SK-N-SH (cell line): Measurements from ENCODE around the gene PTPN14. TPM values are rescaled to one million over a fixed set of nuclear protein-coding genes. Genes with fewer than 3 reads are reported as not detected.

ENCODE experiments used
- CTCF ChIA-PET: fragments of 300-600, 350-600 bp; formaldehyde crosslinking; extraction: SDS; loops from one replicate; lab custom pipeline; 2021; lab: Yijun Ruan, JAX
- POLR2A ChIA-PET: fragments of 350-600 bp; sonication (Branson Sonifier 250); formaldehyde crosslinking; extraction: SDS; loops from one replicate; lab custom pipeline; 2020; ENCODE audit warnings: antibody characterized with exemption, inconsistent platforms; lab: Yijun Ruan, JAX
- DNase-seq: peaks from one replicate; pipeline ENCODE4 v3.0.0; 2012
- H2AFZ ChIP-seq: fragments of 200-600 bp; sonication (generic); 2 replicates; pipeline ENCODE4 v1.8.1; 2016; ENCODE audit warnings: antibody characterized with exemption, mild to moderate bottlenecking, low read depth
- H3F3A ChIP-seq: fragments of 200-600 bp; sonication (generic); replicated peaks from 2 replicates; pipeline ENCODE3; 2016; ENCODE audit warnings: antibody characterized with exemption, mild to moderate bottlenecking; ENCODE audit not compliant: insufficient read depth
- H3K27ac ChIP-seq, 2 experiments: fragments of 200-500 bp in 1 of 2; fragments of 200-600 bp in 1 of 2; sonication (Bioruptor generic) in 1 of 2; sonication (generic), shearing (Covaris generic) in 1 of 2; 2 replicates each; pipeline versions ENCODE4 v1.5.1 to v1.6.1; 2014 to 2016; ENCODE audit warnings: low read depth in 2 of 2, inconsistent platforms in 1 of 2, low read length in 1 of 2, mild to moderate bottlenecking in 1 of 2, mixed read lengths in 1 of 2
- H3K27me3 ChIP-seq: fragments of 200-600 bp; sonication (generic), shearing (Covaris generic); 2 replicates; pipeline ENCODE4 v1.6.1; 2016; ENCODE audit warnings: mixed run types; ENCODE audit not compliant: insufficient read depth
- H3K36me3 ChIP-seq, 2 experiments: fragments of 200-500 bp in 1 of 2; fragments of 200-600 bp in 1 of 2; sonication (Bioruptor generic) in 1 of 2; sonication (generic) in 1 of 2; replicated peaks in 1 of 2; 2 replicates each; pipeline versions ENCODE3 to v1.5.1; 2014 to 2016; ENCODE audit warnings: low read length in 1 of 2, mild to moderate bottlenecking in 1 of 2; ENCODE audit not compliant: insufficient read depth in 2 of 2, control insufficient read depth in 1 of 2
- H3K4me1 ChIP-seq, 2 experiments: fragments of 200-500 bp in 1 of 2; fragments of 200-600 bp in 1 of 2; sonication (Bioruptor generic) in 1 of 2; sonication (generic), shearing (Covaris generic) in 1 of 2; 2 replicates each; pipeline versions ENCODE4 v1.5.1 to v1.6.1; 2014 to 2016; ENCODE audit warnings: low read depth in 1 of 2, low read length in 1 of 2, mixed run types in 1 of 2; ENCODE audit not compliant: insufficient read depth in 2 of 2, control insufficient read depth in 1 of 2
- H3K4me2 ChIP-seq: fragments of 200-600 bp; sonication (generic), shearing (Covaris generic); 2 replicates; pipeline ENCODE4 v1.6.1; 2017; ENCODE audit warnings: mixed run types
- H3K4me3 ChIP-seq, 2 experiments: fragments of 200-500 bp in 1 of 2; fragments of 200-600 bp in 1 of 2; sonication (Bioruptor generic) in 1 of 2; sonication (generic), shearing (Covaris generic) in 1 of 2; 2 replicates each; pipeline versions ENCODE4 v1.5.1 to v1.8.1; 2014 to 2016; ENCODE audit warnings: low read depth in 2 of 2, inconsistent platforms in 1 of 2, low read length in 1 of 2, mild to moderate bottlenecking in 1 of 2, mixed read lengths in 1 of 2, moderate library complexity in 1 of 2
- H3K79me2 ChIP-seq: fragments of 200-600 bp; sonication (generic); 2 replicates; pipeline ENCODE4 v1.8.1; 2017; ENCODE audit warnings: mild to moderate bottlenecking; ENCODE audit not compliant: insufficient read depth
- H3K9ac ChIP-seq: fragments of 200-600 bp; sonication (generic); 2 replicates; pipeline ENCODE4 v1.6.1; 2017; ENCODE audit warnings: mixed run types
- H3K9me2 ChIP-seq: fragments of 200-600 bp; sonication (generic); 2 replicates; pipeline ENCODE4 v1.6.1; 2017; ENCODE audit warnings: mixed run types
- H3K9me3 ChIP-seq: fragments of 200-600 bp; sonication (generic); 2 replicates; pipeline ENCODE4 v1.6.1; 2017; ENCODE audit warnings: mixed run types, mild to moderate bottlenecking, moderate library complexity
- H4K20me1 ChIP-seq: fragments of 200-600 bp; sonication (generic); 2 replicates; pipeline ENCODE4 v1.6.1; 2017; ENCODE audit warnings: mild to moderate bottlenecking, mixed run types; ENCODE audit not compliant: insufficient read depth
- CHD2 ChIP-seq: fragments of 150-350 bp; IDR thresholded peaks from 2 replicates; pipeline ENCODE4 v1.6.1; 2018; ENCODE audit warnings: low read length; ENCODE audit not compliant: partially characterized antibody
- FOSL2 ChIP-seq: IDR thresholded peaks from 2 replicates; pipeline ENCODE4 v1.4.0; 2012; ENCODE audit warnings: low read depth, mild to moderate bottlenecking, moderate library complexity, borderline replicate concordance
- JUND ChIP-seq: IDR thresholded peaks from 2 replicates; pipeline ENCODE4 v1.4.0; 2012
- MXI1 ChIP-seq: IDR thresholded peaks from 2 replicates; pipeline ENCODE4 v1.6.1; 2012; ENCODE audit warnings: mild to moderate bottlenecking, low read depth, low read length, improper control_type of control experiment
- NFIC ChIP-seq: IDR thresholded peaks from 2 replicates; pipeline ENCODE4 v1.4.0; 2012; ENCODE audit warnings: borderline replicate concordance
- REST ChIP-seq: IDR thresholded peaks from 2 replicates; pipeline ENCODE4 v1.6.1; 2012; ENCODE audit warnings: mild to moderate bottlenecking, low read depth, low read length, moderate library complexity
- WGBS: methylation state at CpG from one replicate; pipeline ENCODE4 v1.1.6; 2017; ENCODE audit warnings: low lambda C conversion rate; 5-methylcytosine and 5-hydroxymethylcytosine counted together
- polyA plus RNA-seq, 3 experiments: library from polyadenylated mRNA; depleted of rRNA; stranded (reverse); fragments of >200 nt; gene quantifications; 2 replicates each; pipeline ENCODE4 v1.2.3, GENCODE V29; 2012
- TF ChIP-seq, protein P1 (sequence below): IDR thresholded peaks from 2 replicates; pipeline ENCODE4; 2012

Gene PTPN14
- polyA plus RNA-seq, 1 of the 3 experiments (the other 2 are of a cell fraction): 12.8 TPM

DNA sequence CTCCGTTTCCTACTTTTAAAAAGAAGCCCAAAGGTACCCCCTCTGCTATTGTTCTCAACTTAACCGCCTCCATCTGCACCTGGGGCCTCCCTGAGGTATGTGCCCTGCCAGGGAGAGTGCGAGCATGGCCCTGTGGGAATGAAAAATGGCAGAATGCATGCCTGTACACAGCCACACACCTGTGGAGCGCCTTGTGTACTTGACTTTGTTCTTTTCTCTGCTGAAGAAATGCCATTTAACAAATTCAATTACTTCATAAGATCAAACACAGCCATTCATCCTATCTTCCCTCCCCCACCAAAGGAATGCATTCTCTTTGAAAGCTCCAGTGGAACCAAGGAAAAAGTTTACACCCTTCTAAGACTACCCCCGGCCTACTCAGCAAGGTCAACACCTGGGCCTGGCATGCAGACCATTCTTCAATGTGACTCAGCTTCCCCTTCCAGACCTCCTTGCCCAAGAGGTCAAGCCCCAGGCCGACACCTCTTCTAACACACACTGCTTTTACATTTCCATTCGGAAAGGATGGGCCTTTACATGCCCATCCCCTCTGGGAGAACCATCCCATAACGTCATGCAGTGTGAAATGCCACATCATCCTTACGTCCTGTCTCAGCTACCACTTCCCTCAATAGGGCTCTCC lies 146.7 kb downstream of the PTPN14 start:
- H3F3A ChIP-seq: peaks cover 28% of the 10 kb centered on the region
- H3K9me3 ChIP-seq: no peaks in the 10 kb centered on the region
- no peaks in the 10 kb centered on the region for H3K9me2 ChIP-seq
- 95% methylated on average over 9 of the region's 9 CpGs for WGBS
- H4K20me1 ChIP-seq: no peaks in the 10 kb centered on the region
- H3K27ac ChIP-seq: peak overlapping the region; percentile 18 to 70; a peak in 3 of 4 replicates
- no peak overlapping the region; a peak in 1 of 4 replicates for H3K4me3 ChIP-seq
- no peak overlapping the region for H2AFZ ChIP-seq
- CTCF ChIA-PET: interaction anchor here (0.6 to 1.4 kb wide), 4 partner anchors 15 to 143 kb away, joined by 3 read pairs; no protein-coding TSS in a partner anchor
- DNase-seq: no peak
- peaks cover 20 to 30% of the 10 kb centered on the region in 2 experiments for H3K36me3 ChIP-seq
- H3K27me3 ChIP-seq: no peaks in the 10 kb centered on the region
- peak overlapping the region; percentile 63 for H3K4me2 ChIP-seq
- POLR2A ChIA-PET: no interaction called here
- no peak overlapping the region; the same call in 1 of the 2 replicates for H3K9ac ChIP-seq
- H3K4me1 ChIP-seq: peaks cover 7 to 59% of the 10 kb centered on the region in 2 experiments; a peak in 3 of 4 replicates
- TF ChIP-seq NFIC: no peak
- H3K79me2 ChIP-seq: peaks cover 61% of the 10 kb centered on the region

GRCh38 chr1:214404154-214404553 lies 147.2 kb downstream of the PTPN14 start:
- H3K4me1 ChIP-seq: peaks cover 7 to 59% of the 10 kb centered on the region in 2 experiments; a peak in 3 of 4 replicates
- no peaks in the 10 kb centered on the region for H3K9me2 ChIP-seq
- H4K20me1 ChIP-seq: no peaks in the 10 kb centered on the region
- peak overlapping the region; percentile 18 to 70; a peak in 3 of 4 replicates for H3K27ac ChIP-seq
- H3K9ac ChIP-seq: no peak overlapping the region; the same call in 1 of the 2 replicates
- H3K4me3 ChIP-seq: no peak overlapping the region; a peak in 1 of 4 replicates
- H3K9me3 ChIP-seq: no peaks in the 10 kb centered on the region
- WGBS: 55% methylated on average over 4 of the region's 4 CpGs
- TF ChIP-seq REST (no peak), JUND (0 out of 2 replicates have a peak, but pooled peaks have one; percentile 9), MXI1 (no peak), CHD2 (no peak), FOSL2 (peak; percentile 25; the same call in 1 of the 2 replicates)
- TF ChIP-seq, protein P1, sequence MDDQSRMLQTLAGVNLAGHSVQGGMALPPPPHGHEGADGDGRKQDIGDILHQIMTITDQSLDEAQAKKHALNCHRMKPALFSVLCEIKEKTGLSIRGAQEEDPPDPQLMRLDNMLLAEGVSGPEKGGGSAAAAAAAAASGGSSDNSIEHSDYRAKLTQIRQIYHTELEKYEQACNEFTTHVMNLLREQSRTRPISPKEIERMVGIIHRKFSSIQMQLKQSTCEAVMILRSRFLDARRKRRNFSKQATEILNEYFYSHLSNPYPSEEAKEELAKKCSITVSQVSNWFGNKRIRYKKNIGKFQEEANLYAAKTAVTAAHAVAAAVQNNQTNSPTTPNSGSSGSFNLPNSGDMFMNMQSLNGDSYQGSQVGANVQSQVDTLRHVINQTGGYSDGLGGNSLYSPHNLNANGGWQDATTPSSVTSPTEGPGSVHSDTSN: 0 out of 2 replicates have a peak, but pooled peaks have one; percentile 29
- H3K36me3 ChIP-seq: peaks cover 21 to 33% of the 10 kb centered on the region in 2 experiments
- H2AFZ ChIP-seq: no peak overlapping the region
- H3F3A ChIP-seq: peaks cover 28% of the 10 kb centered on the region
- no peaks in the 10 kb centered on the region for H3K27me3 ChIP-seq
- POLR2A ChIA-PET: no interaction called here
- peak overlapping the region; percentile 63 for H3K4me2 ChIP-seq
- CTCF ChIA-PET: interaction anchor here (0.9 to 1.4 kb wide), 3 partner anchors 14 to 143 kb away, joined by 3 read pairs; no protein-coding TSS in a partner anchor
- H3K79me2 ChIP-seq: peaks cover 66% of the 10 kb centered on the region
- no peak for DNase-seq
